GM12801 (cell line): ENCODE results near the gene PNP.

ENCODE experiments used
- CTCF ChIP-seq: IDR thresholded peaks from one replicate; pipeline ENCODE4 v1.5.1; 2011; ENCODE audit warnings: control low read depth; ENCODE audit not compliant: insufficient read length; ENCODE audit errors: extremely low read depth

The PNP gene

GRCh38 chr14:20472536-20473169 lies 3.4 kb downstream of the PNP start:
- TF ChIP-seq CTCF = no peak

DNA sequence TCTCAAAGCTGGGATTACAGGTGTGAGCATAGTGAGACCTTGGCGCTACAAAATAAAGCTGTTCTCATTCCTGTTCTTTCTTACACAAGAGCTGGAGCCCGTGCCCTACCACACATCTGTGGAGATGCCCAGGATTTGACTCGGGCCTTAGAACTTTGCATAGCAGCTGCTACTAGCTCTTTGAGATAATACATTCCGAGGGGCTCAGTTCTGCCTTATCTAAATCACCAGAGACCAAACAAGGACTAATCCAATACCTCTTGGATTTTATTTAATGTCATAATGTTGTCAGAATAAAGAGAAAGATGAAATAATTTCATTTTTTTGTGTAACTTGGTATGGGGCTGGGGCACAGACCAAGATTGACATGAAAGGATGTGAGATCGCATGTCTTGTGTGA lies 7.6 kb downstream of the PNP start:
- no peak for TF ChIP-seq CTCF

GRCh38 chr14:20477211-20477876 lies 8.1 kb downstream of the PNP start:
- TF ChIP-seq CTCF = no peak

DNA sequence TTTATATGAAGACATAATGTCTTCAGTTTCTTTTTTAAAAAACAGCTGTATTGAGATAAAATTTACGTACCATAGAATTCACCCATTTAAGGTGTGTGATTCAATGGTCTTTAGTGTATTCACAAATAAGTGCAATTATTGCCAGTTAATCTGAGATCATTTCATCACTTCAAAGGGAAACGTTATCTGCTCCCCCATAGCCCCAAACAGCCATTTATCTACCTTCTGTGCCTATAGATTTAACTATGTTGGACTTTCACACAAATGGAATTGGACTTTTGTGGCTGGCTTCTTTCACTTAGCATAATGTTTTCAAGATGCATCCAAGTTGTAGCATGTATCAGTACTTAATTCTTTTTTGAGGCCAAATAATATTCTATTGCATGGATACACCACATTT lies 9.7 kb downstream of the PNP start:
- no peak for TF ChIP-seq CTCF

- TF ChIP-seq CTCF = no peak
These were observed 13.2 kb downstream of the PNP start for GRCh38 chr14:20482382-20482781.

DNA sequence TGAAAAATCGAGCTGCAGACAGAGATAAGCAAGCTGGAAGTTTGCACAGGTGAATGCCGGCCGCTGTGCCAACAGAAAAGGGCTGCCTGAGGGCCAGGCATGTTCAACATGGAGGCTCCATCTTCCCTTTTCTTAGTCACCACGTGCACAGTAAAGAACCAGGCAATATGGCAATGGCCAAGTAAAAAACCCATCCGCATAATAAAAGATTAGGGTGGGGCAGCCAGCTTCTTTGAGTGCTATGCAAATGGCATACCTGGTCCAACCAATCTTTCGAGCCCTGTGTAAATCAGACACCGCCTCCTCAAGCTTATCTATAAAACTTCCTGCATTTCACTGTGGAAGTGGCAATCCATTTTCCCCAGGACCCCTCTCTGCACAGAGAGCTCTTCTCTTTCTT lies 16.7 kb downstream of the PNP start:
- TF ChIP-seq CTCF = no peak

GRCh38 chr14:20486684-20487395 lies 17.6 kb downstream of the PNP start:
- TF ChIP-seq CTCF = no peak
